HepG2 (cell line): ENCODE results near the gene C1QTNF1. TPM values are rescaled to one million over a fixed set of nuclear protein-coding genes. Genes with fewer than 3 reads are reported as not detected.

Experiments
- CREM ChIP-seq, 2 experiments: sonication (generic) in 1 of 2; formaldehyde crosslinking in 1 of 2; IDR thresholded peaks; 2 replicates each; pipeline versions ENCODE4 v1.4.0 to v1.6.1; 2016 to 2020; ENCODE audit warnings: antibody characterized with exemption in 1 of 2, mild to moderate bottlenecking in 1 of 2, missing genetic modification reagents in 1 of 2
- NFYB ChIP-seq: sonication (generic); formaldehyde crosslinking; IDR thresholded peaks from 2 replicates; pipeline ENCODE4 v1.4.0; 2020; ENCODE audit warnings: missing genetic modification reagents
- NFYC ChIP-seq: IDR thresholded peaks from 2 replicates; pipeline ENCODE4 v1.6.1; 2016; ENCODE audit warnings: missing genetic modification reagents, missing compliant biosample characterization
- POGZ ChIP-seq: sonication (generic); formaldehyde crosslinking; IDR thresholded peaks from 2 replicates; pipeline ENCODE4 v1.4.0; 2020; ENCODE audit warnings: mild to moderate bottlenecking, missing genetic modification reagents
- SALL1 ChIP-seq: sonication (generic); formaldehyde crosslinking; IDR thresholded peaks from 2 replicates; pipeline ENCODE4 v1.8.0; 2022; ENCODE audit warnings: mild to moderate bottlenecking, missing genetic modification reagents
- SATB2 ChIP-seq: sonication (generic); formaldehyde crosslinking; IDR thresholded peaks from 2 replicates; pipeline ENCODE4 v1.5.0; 2020; ENCODE audit warnings: missing genetic modification reagents
- SIX4 ChIP-seq: sonication (generic); formaldehyde crosslinking; IDR thresholded peaks from 2 replicates; pipeline ENCODE4 v1.4.0; 2020; ENCODE audit warnings: missing genetic modification reagents
- TOPORS ChIP-seq: sonication (generic); formaldehyde crosslinking; IDR thresholded peaks from 2 replicates; pipeline ENCODE4 v1.8.0; 2023; ENCODE audit warnings: mild to moderate bottlenecking, missing genetic modification reagents
- ZBTB3 ChIP-seq: sonication (generic); formaldehyde crosslinking; IDR thresholded peaks from 2 replicates; pipeline ENCODE4 v1.4.0; 2020; ENCODE audit warnings: low read depth, mild to moderate bottlenecking, moderate library complexity, missing genetic modification reagents, borderline replicate concordance
- ZFP62 ChIP-seq: sonication (generic); formaldehyde crosslinking; IDR thresholded peaks from 2 replicates; pipeline ENCODE4 v1.4.0; 2020; ENCODE audit warnings: missing genetic modification reagents
- ZNF274 ChIP-seq: sonication (generic); formaldehyde crosslinking; IDR thresholded peaks from 2 replicates; pipeline ENCODE4 v1.5.1; 2020; ENCODE audit warnings: mild to moderate bottlenecking, missing genetic modification reagents
- ZNF687 ChIP-seq: sonication (generic); formaldehyde crosslinking; IDR thresholded peaks from 2 replicates; pipeline ENCODE4 v1.5.1; 2020; ENCODE audit warnings: mild to moderate bottlenecking, missing genetic modification reagents, moderate library complexity
- ZNF773 ChIP-seq: sonication (generic); formaldehyde crosslinking; IDR thresholded peaks from 2 replicates; pipeline ENCODE4 v1.4.0; 2020; ENCODE audit warnings: missing genetic modification reagents, borderline replicate concordance
- polyA plus RNA-seq, 8 experiments: library from polyadenylated mRNA; depleted of rRNA in 3 of 8; stranded (reverse) in 7 of 8; unstranded in 1 of 8; fragments of >200 nt; fragmentation: Illumina TruSeq in 4 of 8; extraction: Trizol in 4 of 8; gene quantifications; 2 replicates each; pipeline versions ENCODE4 v1.2.1 to v1.2.3, GENCODE V29; 2011 to 2016; ENCODE audit warnings: low read depth in 4 of 8, missing spikeins in 1 of 8, mixed read lengths in 1 of 8; ENCODE audit not compliant: insufficient read depth in 1 of 8
- total RNA-seq, 5 experiments: library from RNA; depleted of rRNA; stranded (reverse); fragments of >200 nt; fragmentation: Illumina TruSeq; extraction: Trizol; gene quantifications; 2 replicates each; pipeline ENCODE4 v1.2.3, GENCODE V29; 2016; ENCODE audit warnings: low read depth in 1 of 5
- TF ChIP-seq, protein P1 (sequence below): sonication (generic); formaldehyde crosslinking; IDR thresholded peaks from 2 replicates; pipeline ENCODE4 v1.4.0; 2020; ENCODE audit warnings: mild to moderate bottlenecking, missing genetic modification reagents

The C1QTNF1 gene
- total and polyA plus RNA-seq, 2 of the 13 experiments (the other 11 are each of a cell fraction or from before 2014, with no cell fraction given), result 0.18 to 0.86 TPM

DNA sequence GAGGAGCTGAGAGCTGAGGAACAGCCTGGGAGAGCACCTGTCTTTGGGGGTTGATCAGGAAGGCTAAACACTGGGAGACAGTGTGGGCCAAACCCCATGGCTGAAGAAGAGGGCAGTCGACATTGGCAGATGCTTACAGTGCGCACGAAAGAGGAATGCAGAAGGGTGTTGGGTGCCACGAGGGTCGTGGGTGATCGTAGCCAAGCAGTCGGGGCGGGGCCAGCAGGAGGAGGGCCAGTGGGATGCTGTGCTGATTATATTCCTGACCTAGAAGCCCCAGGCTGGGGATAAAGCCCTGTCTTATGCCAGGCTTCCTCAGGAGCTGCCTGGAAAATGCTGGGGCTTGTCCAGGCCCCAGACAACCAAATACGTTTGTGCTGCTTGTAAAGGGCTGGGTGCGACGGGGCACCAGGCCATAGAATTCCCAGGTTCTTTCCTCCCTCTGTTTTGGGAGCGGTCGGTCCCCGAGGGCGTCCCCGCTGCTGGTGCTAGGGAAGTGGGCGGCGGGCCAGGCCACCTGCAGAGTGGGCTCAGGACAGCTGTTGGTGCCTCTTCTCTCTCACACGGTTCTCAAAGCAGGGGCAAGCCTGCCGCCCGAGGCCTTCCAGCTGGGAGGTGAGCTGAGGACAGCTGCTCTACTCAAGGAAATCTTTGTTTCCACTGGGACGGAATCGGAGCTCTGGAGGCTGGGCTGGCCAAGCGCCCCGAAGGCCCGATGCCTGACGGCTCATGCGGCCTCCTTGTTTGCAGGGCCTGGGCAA is 10.0 kb downstream of the C1QTNF1 start (continued):
- no peak for TF ChIP-seq ZBTB3
- no peak for TF ChIP-seq NFYB
- TF ChIP-seq SATB2, result no peak
- no peak for TF ChIP-seq ZNF773
- TF ChIP-seq ZFP62 (CRISPR knock-in tag), result no peak
- TF ChIP-seq NFYC (CRISPR knock-in tag), result no peak
- TF ChIP-seq ZNF687, result no peak; the same call in none of the 2 replicates
- 0 out of 2 replicates have a peak, but pooled peaks have one; percentile 24 for TF ChIP-seq ZNF274 (CRISPR knock-in tag)
- no peak for TF ChIP-seq TOPORS (CRISPR knock-in tag)
- TF ChIP-seq SIX4 (CRISPR knock-in tag), result no peak
- TF ChIP-seq, protein P1, sequence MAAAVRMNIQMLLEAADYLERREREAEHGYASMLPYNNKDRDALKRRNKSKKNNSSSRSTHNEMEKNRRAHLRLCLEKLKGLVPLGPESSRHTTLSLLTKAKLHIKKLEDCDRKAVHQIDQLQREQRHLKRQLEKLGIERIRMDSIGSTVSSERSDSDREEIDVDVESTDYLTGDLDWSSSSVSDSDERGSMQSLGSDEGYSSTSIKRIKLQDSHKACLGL (CRISPR knock-in tag), result no peak
- TF ChIP-seq POGZ (CRISPR knock-in tag), result no peak
- no peak for TF ChIP-seq CREM (IDR thresholded peaks at IDR 0.05)
- TF ChIP-seq CREM (CRISPR knock-in tag; IDR thresholded peaks at IDR 0.05), result no peak
- TF ChIP-seq SALL1, result 0 out of 2 replicates have a peak, but pooled peaks have one; percentile 19
- TF ChIP-seq, all 625 proteins: peak for 6
